WTC11 (cell line): ENCODE data around the gene GRID2. TPM values are rescaled to one million over a fixed set of nuclear protein-coding genes. Genes with fewer than 3 reads are reported as not detected.

Experiments used
- ATAC-seq: fragments of 200-7000 bp; cut with Tn5 transposase; 2 replicates; pipeline ENCODE4 v1.10.0; 2021; ENCODE audit warnings: mild to moderate bottlenecking, moderate library complexity
- CTCF ChIA-PET: fragments of 300-600 bp; sonication (Branson Sonifier 250); formaldehyde crosslinking; loops from one replicate; lab custom pipeline; 2021; ENCODE audit warnings: antibody characterized with exemption; lab: Charles Lee
- POLR2A ChIA-PET: fragments of 350-600 bp; sonication (Branson Sonifier 250); formaldehyde crosslinking; loops from one replicate; lab custom pipeline; 2021; ENCODE audit warnings: antibody characterized with exemption; lab: Charles Lee
- DNase-seq: peaks from one replicate; pipeline ENCODE4 v3.0.0; 2021; ENCODE audit warnings: low spot score
- H3K27ac Mint-ChIP-seq: 2 replicates; pipeline ENCODE4 v1.8.0; 2021; ENCODE audit warnings: mixed read lengths
- H3K27me3 Mint-ChIP-seq: 2 replicates; pipeline ENCODE4 v1.8.0; 2021; ENCODE audit warnings: low read depth, mild to moderate bottlenecking, moderate library complexity, mixed read lengths
- H3K36me3 Mint-ChIP-seq: 2 replicates; pipeline ENCODE4 v1.8.0; 2021; ENCODE audit warnings: mixed read lengths
- H3K4me1 Mint-ChIP-seq: 2 replicates; pipeline ENCODE4 v1.8.0; 2022; ENCODE audit warnings: mixed read lengths
- H3K4me3 Mint-ChIP-seq: 2 replicates; pipeline ENCODE4 v1.8.0; 2021; ENCODE audit warnings: mild to moderate bottlenecking, moderate library complexity, mixed read lengths
- H3K9me3 Mint-ChIP-seq: 2 replicates; pipeline ENCODE4 v1.8.0; 2021; ENCODE audit warnings: mixed read lengths
- ATF1 ChIP-seq: sonication (generic); formaldehyde crosslinking; IDR thresholded peaks from 2 replicates; pipeline ENCODE4 v1.8.1; 2023; ENCODE audit warnings: mild to moderate bottlenecking, moderate library complexity, missing genetic modification reagents
- ATF3 ChIP-seq: sonication (generic); formaldehyde crosslinking; conservative IDR thresholded peaks from 2 replicates; pipeline ENCODE4 v1.8.1; 2022; ENCODE audit warnings: mild to moderate bottlenecking, missing genetic modification reagents
- CREM ChIP-seq: sonication (generic); formaldehyde crosslinking; IDR thresholded peaks from 2 replicates; pipeline ENCODE4 v1.8.1; 2022; ENCODE audit warnings: mild to moderate bottlenecking, missing genetic modification reagents, moderate library complexity
- CTCF ChIP-seq: fragments of 200-600 bp; IDR thresholded peaks from 2 replicates; pipeline ENCODE4 v1.8.0; 2022; ENCODE audit warnings: antibody characterized with exemption
- E2F1 ChIP-seq: sonication (generic); formaldehyde crosslinking; IDR thresholded peaks from 2 replicates; pipeline ENCODE4 v1.8.0; 2022; ENCODE audit warnings: mild to moderate bottlenecking, missing genetic modification reagents
- FOXP1 ChIP-seq: sonication (generic); formaldehyde crosslinking; IDR thresholded peaks from 2 replicates; pipeline ENCODE4 v1.8.0; 2022; ENCODE audit warnings: missing genetic modification reagents, mild to moderate bottlenecking, moderate library complexity, borderline replicate concordance
- GABPB1 ChIP-seq: sonication (generic); formaldehyde crosslinking; IDR thresholded peaks from 2 replicates; pipeline ENCODE4 v1.8.1; 2023; ENCODE audit warnings: mild to moderate bottlenecking, missing genetic modification reagents
- IRF2 ChIP-seq: sonication (generic); formaldehyde crosslinking; IDR thresholded peaks from 2 replicates; pipeline ENCODE4 v1.8.0; 2022; ENCODE audit warnings: low read depth, missing genetic modification reagents, borderline replicate concordance
- MLX ChIP-seq: sonication (generic); formaldehyde crosslinking; IDR thresholded peaks from 2 replicates; pipeline ENCODE4 v1.8.1; 2023; ENCODE audit warnings: mild to moderate bottlenecking, missing genetic modification reagents, moderate library complexity
- total RNA-seq: library from RNA; stranded (reverse); gene quantifications from 3 replicates; pipeline ENCODE4 v1.2.3, GENCODE V29; 2021
- TF ChIP-seq, protein P1 (sequence below): sonication (generic); formaldehyde crosslinking; IDR thresholded peaks from 2 replicates; pipeline ENCODE4 v1.8.1; 2023; ENCODE audit warnings: mild to moderate bottlenecking, missing genetic modification reagents
- TF ChIP-seq, protein P2 (sequence below): fragments of 250-450 bp; sonication (Bioruptor Pico); IDR thresholded peaks from 2 replicates; pipeline ENCODE4 v1.9.0; 2021; ENCODE audit warnings: mild to moderate bottlenecking
- TF ChIP-seq, protein P3 (sequence below): sonication (generic); formaldehyde crosslinking; IDR thresholded peaks from 2 replicates; pipeline ENCODE4 v1.8.0; 2023; ENCODE audit warnings: missing genetic modification reagents, mild to moderate bottlenecking, borderline replicate concordance
- TF ChIP-seq, protein P4 (sequence below): fragments of 250-450 bp; sonication (Bioruptor Pico); IDR thresholded peaks from 2 replicates; pipeline ENCODE4 v1.9.0; 2021; ENCODE audit warnings: mild to moderate bottlenecking, borderline replicate concordance

GRID2 gene
- total RNA-seq, 1 experiment from 2014 or later: 26.8 TPM

DNA sequence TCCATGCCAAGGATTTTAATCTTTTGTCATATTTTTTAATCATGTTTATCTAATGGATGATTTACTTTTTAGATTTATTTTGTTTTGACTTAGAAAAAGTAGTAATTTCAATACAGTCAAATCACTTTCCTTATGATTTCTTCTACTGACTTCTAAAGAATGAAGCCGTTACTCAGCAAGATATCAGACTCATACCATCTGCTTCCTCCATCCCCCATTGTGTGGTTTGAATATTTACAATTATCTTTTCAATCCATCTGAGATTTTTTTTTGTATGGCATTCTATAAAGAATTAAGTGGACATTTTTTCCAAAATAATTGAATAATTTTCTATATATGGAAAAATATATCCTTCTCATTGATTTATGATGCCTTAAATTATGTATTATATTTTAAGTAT lies 959.4 kb downstream of the GRID2 start (continued):
- no peak for TF ChIP-seq CTCF
- no peak for TF ChIP-seq CREM (CRISPR knock-in tag)
- no peak for TF ChIP-seq ATF3 (CRISPR knock-in tag)

DNA sequence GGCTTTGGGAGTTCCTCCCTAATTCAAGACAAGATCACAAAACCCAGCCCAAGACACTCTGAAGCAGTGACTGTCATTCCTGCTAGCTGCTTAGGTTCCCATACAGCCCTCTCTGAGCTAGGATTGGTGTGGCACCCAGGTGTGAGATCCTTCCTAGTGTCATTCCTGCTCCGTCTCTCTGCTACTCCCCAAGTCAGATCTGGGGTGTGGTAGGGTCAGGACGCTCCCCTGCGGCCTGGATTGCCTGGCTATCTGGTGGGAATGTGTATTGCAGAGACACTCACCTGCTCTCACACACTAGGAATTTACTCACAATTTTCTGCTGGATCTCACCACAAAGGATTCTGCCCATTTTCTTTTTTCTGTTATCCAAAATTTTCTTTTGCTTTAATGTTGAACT lies 964.0 kb downstream of the GRID2 start:
- DNase-seq (peak; percentile 18), ATAC-seq (peak; percentile 97)
- Mint-ChIP-seq H3K27ac (0 out of 2 replicates have a peak overlapping the region, but pooled peaks have one; percentile 24), H3K9me3 (no peaks in the 10 kb centered on the region), H3K36me3 (no peaks in the 10 kb centered on the region), H3K27me3 (no peaks in the 10 kb centered on the region), H3K4me3 (no peak overlapping the region), H3K4me1 (peaks cover 11% of the 10 kb centered on the region)
- ChIA-PET CTCF (interaction anchor here (0.8 to 1.3 kb wide), 3 partner anchors 16 to 283 kb away, joined by 3 read pairs; no protein-coding TSS in a partner anchor), POLR2A (interaction anchor here (0.6 kb wide), 1 partner anchor 1926 kb away, joined by 3 read pairs; no protein-coding TSS in a partner anchor)
- no peak for TF ChIP-seq CREM (CRISPR knock-in tag)
- TF ChIP-seq, protein P1, sequence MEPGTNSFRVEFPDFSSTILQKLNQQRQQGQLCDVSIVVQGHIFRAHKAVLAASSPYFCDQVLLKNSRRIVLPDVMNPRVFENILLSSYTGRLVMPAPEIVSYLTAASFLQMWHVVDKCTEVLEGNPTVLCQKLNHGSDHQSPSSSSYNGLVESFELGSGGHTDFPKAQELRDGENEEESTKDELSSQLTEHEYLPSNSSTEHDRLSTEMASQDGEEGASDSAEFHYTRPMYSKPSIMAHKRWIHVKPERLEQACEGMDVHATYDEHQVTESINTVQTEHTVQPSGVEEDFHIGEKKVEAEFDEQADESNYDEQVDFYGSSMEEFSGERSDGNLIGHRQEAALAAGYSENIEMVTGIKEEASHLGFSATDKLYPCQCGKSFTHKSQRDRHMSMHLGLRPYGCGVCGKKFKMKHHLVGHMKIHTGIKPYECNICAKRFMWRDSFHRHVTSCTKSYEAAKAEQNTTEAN: no peak
- TF ChIP-seq E2F1 (CRISPR knock-in tag): no peak
- no peak for TF ChIP-seq GABPB1 (CRISPR knock-in tag)
- TF ChIP-seq, protein P2, sequence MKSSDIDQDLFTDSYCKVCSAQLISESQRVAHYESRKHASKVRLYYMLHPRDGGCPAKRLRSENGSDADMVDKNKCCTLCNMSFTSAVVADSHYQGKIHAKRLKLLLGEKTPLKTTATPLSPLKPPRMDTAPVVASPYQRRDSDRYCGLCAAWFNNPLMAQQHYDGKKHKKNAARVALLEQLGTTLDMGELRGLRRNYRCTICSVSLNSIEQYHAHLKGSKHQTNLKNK: no peak
- TF ChIP-seq, protein P3, sequence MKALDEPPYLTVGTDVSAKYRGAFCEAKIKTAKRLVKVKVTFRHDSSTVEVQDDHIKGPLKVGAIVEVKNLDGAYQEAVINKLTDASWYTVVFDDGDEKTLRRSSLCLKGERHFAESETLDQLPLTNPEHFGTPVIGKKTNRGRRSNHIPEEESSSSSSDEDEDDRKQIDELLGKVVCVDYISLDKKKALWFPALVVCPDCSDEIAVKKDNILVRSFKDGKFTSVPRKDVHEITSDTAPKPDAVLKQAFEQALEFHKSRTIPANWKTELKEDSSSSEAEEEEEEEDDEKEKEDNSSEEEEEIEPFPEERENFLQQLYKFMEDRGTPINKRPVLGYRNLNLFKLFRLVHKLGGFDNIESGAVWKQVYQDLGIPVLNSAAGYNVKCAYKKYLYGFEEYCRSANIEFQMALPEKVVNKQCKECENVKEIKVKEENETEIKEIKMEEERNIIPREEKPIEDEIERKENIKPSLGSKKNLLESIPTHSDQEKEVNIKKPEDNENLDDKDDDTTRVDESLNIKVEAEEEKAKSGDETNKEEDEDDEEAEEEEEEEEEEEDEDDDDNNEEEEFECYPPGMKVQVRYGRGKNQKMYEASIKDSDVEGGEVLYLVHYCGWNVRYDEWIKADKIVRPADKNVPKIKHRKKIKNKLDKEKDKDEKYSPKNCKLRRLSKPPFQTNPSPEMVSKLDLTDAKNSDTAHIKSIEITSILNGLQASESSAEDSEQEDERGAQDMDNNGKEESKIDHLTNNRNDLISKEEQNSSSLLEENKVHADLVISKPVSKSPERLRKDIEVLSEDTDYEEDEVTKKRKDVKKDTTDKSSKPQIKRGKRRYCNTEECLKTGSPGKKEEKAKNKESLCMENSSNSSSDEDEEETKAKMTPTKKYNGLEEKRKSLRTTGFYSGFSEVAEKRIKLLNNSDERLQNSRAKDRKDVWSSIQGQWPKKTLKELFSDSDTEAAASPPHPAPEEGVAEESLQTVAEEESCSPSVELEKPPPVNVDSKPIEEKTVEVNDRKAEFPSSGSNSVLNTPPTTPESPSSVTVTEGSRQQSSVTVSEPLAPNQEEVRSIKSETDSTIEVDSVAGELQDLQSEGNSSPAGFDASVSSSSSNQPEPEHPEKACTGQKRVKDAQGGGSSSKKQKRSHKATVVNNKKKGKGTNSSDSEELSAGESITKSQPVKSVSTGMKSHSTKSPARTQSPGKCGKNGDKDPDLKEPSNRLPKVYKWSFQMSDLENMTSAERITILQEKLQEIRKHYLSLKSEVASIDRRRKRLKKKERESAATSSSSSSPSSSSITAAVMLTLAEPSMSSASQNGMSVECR (CRISPR knock-in tag): no peak
- no peak for TF ChIP-seq IRF2
- no peak for TF ChIP-seq FOXP1 (CRISPR knock-in tag)
- no peak for TF ChIP-seq MLX (CRISPR knock-in tag)
- TF ChIP-seq, protein P4, sequence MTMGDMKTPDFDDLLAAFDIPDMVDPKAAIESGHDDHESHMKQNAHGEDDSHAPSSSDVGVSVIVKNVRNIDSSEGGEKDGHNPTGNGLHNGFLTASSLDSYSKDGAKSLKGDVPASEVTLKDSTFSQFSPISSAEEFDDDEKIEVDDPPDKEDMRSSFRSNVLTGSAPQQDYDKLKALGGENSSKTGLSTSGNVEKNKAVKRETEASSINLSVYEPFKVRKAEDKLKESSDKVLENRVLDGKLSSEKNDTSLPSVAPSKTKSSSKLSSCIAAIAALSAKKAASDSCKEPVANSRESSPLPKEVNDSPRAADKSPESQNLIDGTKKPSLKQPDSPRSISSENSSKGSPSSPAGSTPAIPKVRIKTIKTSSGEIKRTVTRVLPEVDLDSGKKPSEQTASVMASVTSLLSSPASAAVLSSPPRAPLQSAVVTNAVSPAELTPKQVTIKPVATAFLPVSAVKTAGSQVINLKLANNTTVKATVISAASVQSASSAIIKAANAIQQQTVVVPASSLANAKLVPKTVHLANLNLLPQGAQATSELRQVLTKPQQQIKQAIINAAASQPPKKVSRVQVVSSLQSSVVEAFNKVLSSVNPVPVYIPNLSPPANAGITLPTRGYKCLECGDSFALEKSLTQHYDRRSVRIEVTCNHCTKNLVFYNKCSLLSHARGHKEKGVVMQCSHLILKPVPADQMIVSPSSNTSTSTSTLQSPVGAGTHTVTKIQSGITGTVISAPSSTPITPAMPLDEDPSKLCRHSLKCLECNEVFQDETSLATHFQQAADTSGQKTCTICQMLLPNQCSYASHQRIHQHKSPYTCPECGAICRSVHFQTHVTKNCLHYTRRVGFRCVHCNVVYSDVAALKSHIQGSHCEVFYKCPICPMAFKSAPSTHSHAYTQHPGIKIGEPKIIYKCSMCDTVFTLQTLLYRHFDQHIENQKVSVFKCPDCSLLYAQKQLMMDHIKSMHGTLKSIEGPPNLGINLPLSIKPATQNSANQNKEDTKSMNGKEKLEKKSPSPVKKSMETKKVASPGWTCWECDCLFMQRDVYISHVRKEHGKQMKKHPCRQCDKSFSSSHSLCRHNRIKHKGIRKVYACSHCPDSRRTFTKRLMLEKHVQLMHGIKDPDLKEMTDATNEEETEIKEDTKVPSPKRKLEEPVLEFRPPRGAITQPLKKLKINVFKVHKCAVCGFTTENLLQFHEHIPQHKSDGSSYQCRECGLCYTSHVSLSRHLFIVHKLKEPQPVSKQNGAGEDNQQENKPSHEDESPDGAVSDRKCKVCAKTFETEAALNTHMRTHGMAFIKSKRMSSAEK: no peak
- TF ChIP-seq ATF1 (CRISPR knock-in tag): no peak
